Thyroid gland (tissue), 4 donors: ENCODE data around the gene PLEKHM2. TPM values are rescaled to one million over a fixed set of nuclear protein-coding genes. Genes with fewer than 3 reads are reported as not detected.

Source experiments
- DNase-seq, 2 donors: peaks; one replicate each; pipeline ENCODE4 v3.0.0-alpha.2; 2019
- H3K27ac ChIP-seq, 3 donors: fragments of 200-600 bp; sonication (generic); 1 replicate in 2 of 3; 2 replicates in 1 of 3; pipeline ENCODE4 v1.5.1; 2016 to 2019; ENCODE audit warnings: mild to moderate bottlenecking in 1 of 3, moderate library complexity in 1 of 3
- H3K27me3 ChIP-seq: fragments of 200-600 bp; sonication (generic); one replicate; pipeline ENCODE4 v1.5.1; 2019
- H3K36me3 ChIP-seq, 2 donors: fragments of 200-600 bp; sonication (generic); one replicate each; pipeline ENCODE4 v1.5.1; 2016 to 2019
- H3K4me1 ChIP-seq, 2 donors: fragments of 200-600 bp; sonication (generic); one replicate each; pipeline ENCODE4 v1.5.1; 2017 to 2019
- H3K4me3 ChIP-seq, 3 donors: fragments of 200-600 bp; sonication (generic); replicated peaks in 1 of 3; 1 replicate in 2 of 3; 2 replicates in 1 of 3; pipeline ENCODE4 v1.5.1; 2016; ENCODE audit warnings: mild to moderate bottlenecking in 1 of 3
- H3K9me3 ChIP-seq: fragments of 200-600 bp; sonication (generic); one replicate; pipeline ENCODE4 v1.5.1; 2017
- POLR2A ChIP-seq, 2 donors: fragments of 450-650 bp; IDR thresholded peaks; one replicate each; pipeline ENCODE4 v1.6.1; 2017; ENCODE audit warnings: antibody characterized with exemption in 2 of 2, mild to moderate bottlenecking in 2 of 2, moderate library complexity in 1 of 2
- WGBS, 2 donors: methylation state at CpG; one replicate each; pipeline ENCODE4 v1.1.5; 2017; 5-methylcytosine and 5-hydroxymethylcytosine counted together
- intact Hi-C: fragments of 100-400 bp; cut with DNase I; formaldehyde crosslinking; loops from one replicate; pipeline ENCODE4 v1.15.1; 2023
- total RNA-seq, 4 donors: library from RNA; depleted of rRNA; stranded (reverse); fragments of >200 nt; gene quantifications; one replicate each; pipeline ENCODE4 v1.2.3, GENCODE V29; 2016
- TF ChIP-seq, protein P1 (sequence below), 6 experiments: fragments of 200-600 bp in 3 of 6; fragments of 450-650 bp in 3 of 6; sonication (generic) in 3 of 6; IDR thresholded peaks; one replicate each; pipeline ENCODE4 v1.5.1; 2016 to 2019; ENCODE audit warnings: antibody characterized with exemption in 6 of 6, mild to moderate bottlenecking in 2 of 6, inconsistent platforms in 1 of 6, moderate library complexity in 1 of 6

PLEKHM2 gene
- total RNA-seq, 4 donors from 2014 or later, result 38.3 to 48.4 (median 39.4) TPM

DNA sequence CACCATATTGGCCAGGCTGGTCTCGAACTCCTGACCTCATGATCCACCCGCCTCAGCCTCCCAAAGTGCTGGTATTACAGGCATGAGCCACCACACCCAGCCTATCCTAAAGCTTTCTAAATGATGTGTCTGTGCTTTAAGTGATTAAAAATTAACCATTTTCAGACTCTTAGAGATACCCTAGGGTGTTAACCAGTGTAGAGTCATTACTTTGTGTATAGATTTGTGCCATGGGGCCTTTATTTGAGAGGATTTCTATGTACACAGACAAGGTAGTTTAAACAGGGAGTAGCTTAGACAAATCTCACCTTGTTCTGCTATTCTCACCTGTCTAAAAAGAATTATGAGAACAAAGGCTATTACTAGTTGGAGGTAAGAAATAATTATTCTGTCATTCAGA, 12.7 kb upstream of the PLEKHM2 start:
- Histone ChIP-seq H3K4me1 (no peaks in the 10 kb centered on the region), H3K36me3 (no peaks in the 10 kb centered on the region), H3K27ac (no peak overlapping the region), H3K9me3 (no peaks in the 10 kb centered on the region), H3K4me3 (no peak overlapping the region), H3K27me3 (no peaks in the 10 kb centered on the region)
- no peak for DNase-seq
- TF ChIP-seq POLR2A (IDR thresholded peaks at IDR 0.05), result no peak
- TF ChIP-seq, protein P1, sequence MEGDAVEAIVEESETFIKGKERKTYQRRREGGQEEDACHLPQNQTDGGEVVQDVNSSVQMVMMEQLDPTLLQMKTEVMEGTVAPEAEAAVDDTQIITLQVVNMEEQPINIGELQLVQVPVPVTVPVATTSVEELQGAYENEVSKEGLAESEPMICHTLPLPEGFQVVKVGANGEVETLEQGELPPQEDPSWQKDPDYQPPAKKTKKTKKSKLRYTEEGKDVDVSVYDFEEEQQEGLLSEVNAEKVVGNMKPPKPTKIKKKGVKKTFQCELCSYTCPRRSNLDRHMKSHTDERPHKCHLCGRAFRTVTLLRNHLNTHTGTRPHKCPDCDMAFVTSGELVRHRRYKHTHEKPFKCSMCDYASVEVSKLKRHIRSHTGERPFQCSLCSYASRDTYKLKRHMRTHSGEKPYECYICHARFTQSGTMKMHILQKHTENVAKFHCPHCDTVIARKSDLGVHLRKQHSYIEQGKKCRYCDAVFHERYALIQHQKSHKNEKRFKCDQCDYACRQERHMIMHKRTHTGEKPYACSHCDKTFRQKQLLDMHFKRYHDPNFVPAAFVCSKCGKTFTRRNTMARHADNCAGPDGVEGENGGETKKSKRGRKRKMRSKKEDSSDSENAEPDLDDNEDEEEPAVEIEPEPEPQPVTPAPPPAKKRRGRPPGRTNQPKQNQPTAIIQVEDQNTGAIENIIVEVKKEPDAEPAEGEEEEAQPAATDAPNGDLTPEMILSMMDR (IDR thresholded peaks at IDR 0.05), result no peak
- 89 to 94% methylated on average over 2 of the region's 2 CpGs for WGBS, 2 donors
- intact Hi-C loops, result no loop called here

DNA sequence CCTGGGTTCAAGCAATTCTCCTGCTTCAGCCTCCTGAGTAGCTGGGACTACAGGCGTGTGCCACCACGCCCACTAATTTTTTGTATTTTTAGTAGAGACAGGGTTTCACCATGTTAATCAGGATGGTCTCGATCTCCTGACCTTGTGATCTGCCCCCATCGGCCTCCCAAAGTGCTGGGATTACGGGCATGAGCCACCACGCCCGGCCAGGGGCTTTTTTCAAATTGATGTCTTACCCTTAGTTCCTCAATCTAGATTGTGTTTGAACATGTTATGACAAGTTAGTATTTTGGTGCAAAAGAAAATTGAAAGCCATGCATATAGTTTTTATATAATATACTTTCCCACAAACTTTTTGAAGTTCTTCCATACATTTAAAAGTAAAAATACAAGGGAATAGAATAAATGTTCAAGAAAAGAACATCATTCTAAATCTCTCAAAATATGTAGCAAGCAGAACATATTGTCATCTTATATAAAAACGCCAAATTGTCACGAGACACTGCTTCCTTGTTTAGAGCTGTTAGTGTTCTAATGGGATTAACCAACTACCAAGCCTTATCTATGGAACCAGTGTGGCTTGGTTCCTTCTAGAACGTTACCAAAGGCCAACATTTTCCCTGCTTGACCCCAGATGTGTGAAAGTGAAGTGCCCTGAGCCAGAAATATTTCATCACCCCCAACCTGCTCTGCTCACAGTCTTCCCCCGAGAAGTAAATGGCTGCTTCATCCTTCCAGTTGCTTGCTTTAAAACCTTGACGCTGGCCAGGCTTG, 9.5 kb upstream of the PLEKHM2 start:
- DNase-seq, result no peak
- WGBS, 2 donors, result 83 to 85% methylated on average over 10 to 12 of the region's 12 CpGs
- H3K9me3 ChIP-seq, result no peaks in the 10 kb centered on the region
- TF ChIP-seq, protein P1 (IDR thresholded peaks at IDR 0.05), result no peak
- no peak for TF ChIP-seq POLR2A (IDR thresholded peaks at IDR 0.05)
- H3K36me3 ChIP-seq, result no peaks in the 10 kb centered on the region
- H3K27me3 ChIP-seq, result no peaks in the 10 kb centered on the region
- no peak overlapping the region for H3K4me3 ChIP-seq
- intact Hi-C loops, result no loop called here
- no peaks in the 10 kb centered on the region for H3K4me1 ChIP-seq
- no peak overlapping the region for H3K27ac ChIP-seq

DNA sequence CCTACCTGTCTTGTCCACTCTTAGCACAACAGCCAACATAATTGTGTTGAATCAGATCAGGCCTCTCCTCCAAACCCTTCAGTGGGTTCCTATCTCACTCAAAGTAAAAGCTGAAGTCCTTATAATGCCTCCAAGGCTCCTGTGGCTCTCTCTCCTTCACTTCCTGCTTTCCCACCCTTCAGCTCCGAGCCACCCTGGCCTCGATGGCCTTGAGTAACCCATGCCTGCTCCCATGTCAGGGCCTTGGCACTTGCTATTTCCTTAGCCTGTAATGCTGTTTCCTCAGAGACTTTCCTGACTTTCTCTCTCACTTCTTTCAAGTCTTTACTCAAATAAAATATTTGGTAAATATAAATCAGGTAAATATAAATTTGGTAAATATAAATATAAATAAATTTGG, 8.1 kb upstream of the PLEKHM2 start:
- no peak overlapping the region for H3K4me3 ChIP-seq
- no peaks in the 10 kb centered on the region for H3K36me3 ChIP-seq
- intact Hi-C loops, result no loop called here
- no peaks in the 10 kb centered on the region for H3K9me3 ChIP-seq
- TF ChIP-seq POLR2A (IDR thresholded peaks at IDR 0.05), result no peak
- TF ChIP-seq, protein P1 (IDR thresholded peaks at IDR 0.05), result no peak
- WGBS, 2 donors, result 63 to 73% methylated on average over 2 of the region's 2 CpGs
- no peaks in the 10 kb centered on the region for H3K27me3 ChIP-seq
- H3K4me1 ChIP-seq, result peaks cover 0 to 10% of the 10 kb centered on the region in 2 donors
- no peak for DNase-seq
- H3K27ac ChIP-seq, result no peak overlapping the region

DNA sequence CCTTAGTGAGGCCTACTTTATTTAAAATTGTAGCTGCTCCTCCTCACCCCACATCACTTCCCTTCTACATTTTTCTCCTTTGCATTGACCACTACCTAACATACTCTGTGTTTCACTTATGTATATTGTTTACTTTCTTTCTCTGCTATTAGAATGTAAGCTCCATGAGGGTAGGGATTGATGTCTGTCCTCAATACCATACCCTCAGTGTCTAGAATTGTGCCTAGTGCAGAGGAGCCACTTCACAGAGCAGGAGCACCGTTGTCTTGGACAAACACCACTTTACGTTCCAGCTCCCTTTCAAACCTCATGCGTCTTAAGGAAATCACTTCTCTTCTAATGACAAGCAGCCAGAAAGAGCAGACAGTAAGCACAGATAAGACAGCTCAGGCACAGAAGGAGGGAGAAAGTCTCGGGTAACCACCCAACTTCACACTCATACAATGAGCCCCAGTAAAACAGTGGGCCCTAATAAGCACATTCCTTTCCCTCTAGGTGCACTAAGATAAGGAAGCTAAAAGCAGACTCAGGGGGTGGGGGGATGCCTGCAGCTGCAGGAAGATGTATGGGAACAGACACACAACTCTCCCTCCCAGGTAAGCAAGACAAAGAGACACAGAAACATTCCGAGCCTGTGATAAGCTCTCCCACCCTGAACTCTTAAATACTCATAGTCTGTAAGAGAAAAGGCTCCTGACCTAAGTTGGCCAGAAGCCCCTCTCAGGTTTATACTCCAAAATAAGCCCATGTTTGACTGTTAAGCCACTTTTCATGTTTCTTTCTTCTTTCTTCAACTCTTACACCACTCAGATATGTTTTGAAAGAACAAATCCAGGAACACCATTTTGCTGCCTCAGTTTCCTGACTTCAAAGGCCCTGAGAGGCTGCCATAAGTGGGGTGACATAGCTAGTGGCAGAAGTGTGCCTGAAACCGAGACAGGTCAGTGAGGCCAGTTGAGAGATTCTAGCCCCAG, 7.1 kb upstream of the PLEKHM2 start:
- Histone ChIP-seq H3K27ac (no peak overlapping the region), H3K27me3 (no peaks in the 10 kb centered on the region), H3K4me1 (peaks cover 0 to 18% of the 10 kb centered on the region in 2 donors), H3K9me3 (no peaks in the 10 kb centered on the region), H3K4me3 (no peak overlapping the region), H3K36me3 (no peaks in the 10 kb centered on the region)
- intact Hi-C loops, result no loop called here
- TF ChIP-seq POLR2A (IDR thresholded peaks at IDR 0.05), result no peak
- TF ChIP-seq, protein P1 (IDR thresholded peaks at IDR 0.05), result no peak
- 76 to 78% methylated on average over 6 of the region's 6 CpGs for WGBS, 2 donors
- no peak for DNase-seq
